A172 (cell line): ENCODE data around the gene EXOSC10. TPM values are rescaled to one million over a fixed set of nuclear protein-coding genes. Genes with fewer than 3 reads are reported as not detected.

Experiments
- DNase-seq: peaks from one replicate; pipeline ENCODE4 v3.0.0-alpha.2; 2015; ENCODE audit warnings: low spot score
- total RNA-seq: library from RNA; depleted of rRNA; stranded (reverse); fragments of >200 nt; shearing (Covaris generic); gene quantifications from 2 replicates; pipeline ENCODE4 v1.2.3, GENCODE V29; 2014; rRNA removed

Gene EXOSC10
- 55.0 and 65.1 TPM in 2 replicates for total RNA-seq

- peak; percentile 71 for DNase-seq
These were observed at the start of gene EXOSC10 for GRCh38 chr1:11099310-11100148. TSS of gene EXOSC10 (minus strand) at chr1:11099869. CDS start at chr1:11099831, 38 bp downstream.

- DNase-seq, result no peak
These were observed 47.6 kb upstream of the EXOSC10 start for GRCh38 chr1:11147197-11147770.

- DNase-seq, result no peak
These were observed 46.1 kb upstream of the EXOSC10 start for GRCh38 chr1:11145741-11146140.

GRCh38 chr1:11144570-11145256 is 45.0 kb upstream of the EXOSC10 start:
- DNase-seq, result no peak

GRCh38 chr1:11143907-11144306 is 44.2 kb upstream of the EXOSC10 start:
- no peak for DNase-seq

GRCh38 chr1:11143401-11143800 is 43.7 kb upstream of the EXOSC10 start:
- no peak for DNase-seq

GRCh38 chr1:11142618-11143391 is 43.1 kb upstream of the EXOSC10 start:
- DNase-seq, result no peak

GRCh38 chr1:11138952-11139351 is 39.3 kb upstream of the EXOSC10 start:
- DNase-seq, result no peak

- DNase-seq, result no peak
These were observed 38.4 kb upstream of the EXOSC10 start for GRCh38 chr1:11138029-11138428.

GRCh38 chr1:11134898-11135266 is 35.2 kb upstream of the EXOSC10 start:
- peak; percentile 18 for DNase-seq

- peak; percentile 42 for DNase-seq
These were observed 34.7 kb upstream of the EXOSC10 start for GRCh38 chr1:11134251-11134897.

GRCh38 chr1:11132563-11133293 is 33.1 kb upstream of the EXOSC10 start:
- DNase-seq, result no peak

- no peak for DNase-seq
These were observed 32.1 kb upstream of the EXOSC10 start for GRCh38 chr1:11131816-11132215.

GRCh38 chr1:11130406-11130805 is 30.7 kb upstream of the EXOSC10 start:
- DNase-seq, result no peak

GRCh38 chr1:11129649-11130390 is 30.2 kb upstream of the EXOSC10 start:
- no peak for DNase-seq

GRCh38 chr1:11126569-11126968 is 26.9 kb upstream of the EXOSC10 start:
- DNase-seq, result no peak

GRCh38 chr1:11125931-11126330 is 26.3 kb upstream of the EXOSC10 start:
- no peak for DNase-seq

GRCh38 chr1:11124965-11125364 is 25.3 kb upstream of the EXOSC10 start:
- DNase-seq, result no peak

- no peak for DNase-seq
These were observed 16.6 kb upstream of the EXOSC10 start for GRCh38 chr1:11116318-11116717.

GRCh38 chr1:11114966-11115365 is 15.3 kb upstream of the EXOSC10 start:
- no peak for DNase-seq
